GM12865 (cell line): ENCODE results near the gene BPIFA1.

Source experiments
- DNase-seq: peaks from one replicate; pipeline ENCODE4 v3.0.0; 2010; ENCODE audit warnings: low read depth
- H3K4me3 ChIP-seq: 2 replicates; pipeline ENCODE4 v1.5.1; 2011; ENCODE audit warnings: mild to moderate bottlenecking, low read depth, low read length, control low read depth
- CTCF ChIP-seq: IDR thresholded peaks from 2 replicates; pipeline ENCODE4 v1.5.1; 2011; ENCODE audit warnings: low read length, control low read depth, low read depth, inconsistent platforms; ENCODE audit not compliant: insufficient read depth; ENCODE audit errors: missing control alignments

Gene BPIFA1

GRCh38 chr20:33287884-33288283 lies 52.1 kb downstream of the BPIFA1 start:
- H3K4me3 ChIP-seq = no peak overlapping the region
- TF ChIP-seq CTCF = no peak
- no peak for DNase-seq

- no peak overlapping the region for H3K4me3 ChIP-seq
- TF ChIP-seq CTCF = no peak
- no peak for DNase-seq
Observed at GRCh38 chr20:33290852-33291251, 55.1 kb downstream of the BPIFA1 start.

- no peak for TF ChIP-seq CTCF
- H3K4me3 ChIP-seq = no peak overlapping the region
- no peak for DNase-seq
Observed at GRCh38 chr20:33291416-33291815, 55.6 kb downstream of the BPIFA1 start.

GRCh38 chr20:33291830-33292355 lies 56.1 kb downstream of the BPIFA1 start:
- DNase-seq = peak; percentile 59
- peak; percentile 98 for TF ChIP-seq CTCF
- H3K4me3 ChIP-seq = no peak overlapping the region
